Measurements from ENCODE around the gene BTNL2.

DNA sequence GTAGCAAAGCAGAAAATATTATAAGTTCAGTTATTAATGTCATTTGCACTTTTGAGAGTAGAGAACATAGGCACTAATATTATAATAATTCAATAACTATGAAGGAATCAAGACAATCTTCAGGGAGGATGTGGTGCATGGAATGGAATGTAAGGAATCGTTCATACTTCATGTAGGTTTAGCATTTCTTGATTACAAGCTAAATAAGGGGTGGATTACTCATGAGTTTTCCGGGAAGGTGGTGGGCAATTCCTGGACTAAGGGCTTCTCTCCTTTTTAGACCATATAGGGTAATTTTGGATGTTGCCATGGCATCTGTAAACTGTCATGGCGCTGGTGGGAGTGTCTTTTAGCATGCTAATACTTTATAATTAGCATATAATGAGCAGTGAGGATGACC, 9.1 kb upstream of the BTNL2 start:
- TF ChIP-seq POLR2A (IDR thresholded peaks at IDR 0.05): no peak
- TF ChIP-seq, protein P1, sequence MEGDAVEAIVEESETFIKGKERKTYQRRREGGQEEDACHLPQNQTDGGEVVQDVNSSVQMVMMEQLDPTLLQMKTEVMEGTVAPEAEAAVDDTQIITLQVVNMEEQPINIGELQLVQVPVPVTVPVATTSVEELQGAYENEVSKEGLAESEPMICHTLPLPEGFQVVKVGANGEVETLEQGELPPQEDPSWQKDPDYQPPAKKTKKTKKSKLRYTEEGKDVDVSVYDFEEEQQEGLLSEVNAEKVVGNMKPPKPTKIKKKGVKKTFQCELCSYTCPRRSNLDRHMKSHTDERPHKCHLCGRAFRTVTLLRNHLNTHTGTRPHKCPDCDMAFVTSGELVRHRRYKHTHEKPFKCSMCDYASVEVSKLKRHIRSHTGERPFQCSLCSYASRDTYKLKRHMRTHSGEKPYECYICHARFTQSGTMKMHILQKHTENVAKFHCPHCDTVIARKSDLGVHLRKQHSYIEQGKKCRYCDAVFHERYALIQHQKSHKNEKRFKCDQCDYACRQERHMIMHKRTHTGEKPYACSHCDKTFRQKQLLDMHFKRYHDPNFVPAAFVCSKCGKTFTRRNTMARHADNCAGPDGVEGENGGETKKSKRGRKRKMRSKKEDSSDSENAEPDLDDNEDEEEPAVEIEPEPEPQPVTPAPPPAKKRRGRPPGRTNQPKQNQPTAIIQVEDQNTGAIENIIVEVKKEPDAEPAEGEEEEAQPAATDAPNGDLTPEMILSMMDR (IDR thresholded peaks at IDR 0.05): no peak
